ENCODE results near the gene GFM1.

Gene GFM1

DNA sequence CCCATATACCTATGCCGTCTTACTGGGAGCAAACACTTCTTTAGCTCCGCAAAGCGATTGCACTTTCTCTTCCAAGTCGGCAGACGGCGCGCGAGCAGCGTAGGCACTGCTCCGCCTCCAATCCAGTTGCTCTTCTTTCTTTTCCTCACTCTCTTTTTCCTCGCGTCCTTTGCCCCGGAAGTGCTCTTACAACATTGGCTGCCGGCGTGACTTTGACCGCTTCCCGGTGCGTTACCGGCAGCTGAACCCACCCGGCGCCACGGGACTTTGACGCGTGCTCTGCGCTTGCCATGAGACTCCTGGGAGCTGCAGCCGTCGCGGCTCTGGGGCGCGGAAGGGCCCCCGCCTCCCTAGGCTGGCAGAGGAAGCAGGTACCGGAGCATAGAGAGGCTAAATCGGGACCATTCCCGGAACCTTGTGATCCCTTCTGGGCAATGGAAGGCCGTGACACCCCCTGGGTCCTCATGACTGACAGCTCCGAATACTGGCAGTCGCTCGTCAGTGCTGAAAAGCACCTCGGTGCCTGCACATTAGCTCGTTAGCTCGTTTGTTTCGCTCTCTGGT, at the start of gene GFM1:
Gene GFM1 (plus strand): TSS at position 183 of the 564 bp plus-strand sequence. CDS start 108 bp downstream, at position 291.
- peak; percentile 96 for DNase-seq

DNA sequence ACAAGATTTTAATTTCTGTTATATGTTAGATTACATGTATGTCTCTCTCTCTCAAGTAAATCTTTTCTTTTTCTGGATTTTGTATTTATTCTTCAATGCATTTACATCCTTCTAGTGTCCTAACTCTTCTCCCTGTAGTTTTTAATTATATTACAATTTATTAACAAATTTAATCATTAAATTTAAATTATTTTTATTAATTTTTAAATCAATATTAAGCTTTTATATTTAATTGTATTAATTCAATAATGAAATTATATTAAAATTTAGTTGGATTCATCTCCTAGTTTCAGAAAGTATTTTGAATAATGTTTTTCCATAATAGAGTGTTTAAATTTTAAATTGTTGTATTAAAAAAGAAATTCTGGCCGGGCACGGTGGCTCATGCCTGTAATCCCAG, 43.5 kb upstream of the GFM1 start:
- DNase-seq, result no peak

DNA sequence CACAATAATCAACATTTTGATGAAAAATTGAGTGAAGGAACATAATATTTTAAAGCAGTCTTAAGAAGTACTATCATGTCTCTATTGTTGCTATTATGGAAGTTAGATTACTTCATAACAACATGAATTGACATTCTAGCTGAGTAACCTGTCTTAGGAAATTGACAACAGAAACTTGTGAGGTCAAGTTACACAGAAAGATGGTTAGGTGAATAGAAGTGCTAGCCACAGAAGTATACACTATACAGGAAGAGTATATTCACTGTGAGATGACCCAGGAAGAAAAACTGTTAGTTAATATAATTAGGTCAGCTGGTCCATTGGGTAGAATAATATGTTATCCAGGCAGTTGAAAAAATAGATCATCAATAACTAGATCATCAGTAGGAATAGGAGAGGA, 42.1 kb upstream of the GFM1 start:
- DNase-seq, result no peak

DNA sequence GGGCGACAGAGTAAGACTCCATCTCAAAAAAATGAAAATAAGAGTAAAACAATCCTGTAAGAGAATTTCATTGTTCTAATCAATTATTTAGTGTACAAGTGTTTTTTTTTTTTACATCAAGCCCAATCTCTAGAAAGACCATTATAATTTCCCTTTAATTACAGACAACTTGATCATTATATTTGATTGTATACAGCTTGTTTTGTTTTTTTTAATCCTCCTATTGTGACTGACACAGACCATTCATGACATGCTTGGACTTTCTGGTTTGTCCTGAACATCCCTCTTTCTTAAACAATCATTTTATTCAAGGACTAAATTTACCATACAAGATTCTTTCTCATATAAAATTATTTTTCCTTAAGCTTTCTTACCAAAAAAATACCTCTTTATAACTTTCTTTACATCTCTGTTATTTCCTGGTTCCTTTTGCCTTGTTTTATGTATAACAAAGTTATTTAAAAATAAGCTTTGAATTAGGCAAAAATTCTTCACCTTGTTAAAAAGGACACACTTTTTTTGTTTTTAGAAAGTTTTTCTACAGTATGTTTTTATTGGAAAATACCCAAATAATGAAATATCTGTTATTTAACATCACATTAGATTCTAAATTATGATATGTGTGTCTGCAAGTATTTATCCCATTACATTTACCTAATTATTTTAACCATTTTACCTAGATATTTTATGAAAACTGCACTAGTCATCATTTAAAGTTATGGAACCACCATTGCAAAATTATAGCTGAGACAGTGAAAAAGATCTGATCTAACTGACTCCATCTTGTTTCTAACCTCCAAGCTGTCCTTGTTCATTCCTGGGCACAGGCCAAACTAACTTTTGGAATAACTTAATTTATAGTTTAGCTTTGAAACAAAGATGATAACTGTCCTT, 26.1 kb upstream of the GFM1 start:
- DNase-seq, result no peak

DNA sequence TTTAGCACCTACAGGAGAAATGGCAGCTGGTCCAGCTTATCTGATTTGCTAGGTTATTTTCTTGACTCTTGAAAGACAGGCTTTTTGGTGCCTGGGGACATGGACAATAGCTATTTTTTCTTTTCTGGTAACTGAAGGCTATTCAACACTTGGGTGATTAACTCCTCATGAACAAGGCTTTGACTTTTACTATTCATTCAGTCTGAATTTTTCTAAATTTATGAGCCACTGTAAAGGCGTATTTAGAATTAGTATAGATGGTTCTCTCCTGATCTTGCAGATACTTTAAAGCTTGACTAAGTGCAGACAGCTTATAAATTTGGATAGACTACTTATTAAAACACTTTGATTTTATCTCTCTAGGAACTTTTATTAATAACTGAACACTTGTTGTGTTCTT, 18.4 kb upstream of the GFM1 start:
- no peak for DNase-seq

DNA sequence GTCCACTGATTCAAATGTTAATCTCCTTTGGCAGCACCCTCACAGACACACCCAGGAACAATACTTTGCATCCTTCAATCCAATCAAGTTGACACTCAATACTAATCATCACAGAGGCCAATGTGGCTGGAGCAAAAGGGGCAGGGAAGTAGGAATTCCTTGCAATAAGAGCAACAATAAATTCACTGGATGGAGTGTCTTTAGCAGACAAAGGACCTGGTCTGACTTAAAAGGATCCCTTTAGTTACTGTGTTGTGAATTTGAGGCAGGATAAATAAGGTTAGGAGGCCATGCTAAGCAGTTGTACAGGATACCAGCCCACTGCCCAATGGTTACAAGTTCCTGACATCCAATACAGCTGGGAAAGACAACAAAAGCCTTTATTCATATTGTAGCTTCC, 12.3 kb upstream of the GFM1 start:
- no peak for DNase-seq

DNA sequence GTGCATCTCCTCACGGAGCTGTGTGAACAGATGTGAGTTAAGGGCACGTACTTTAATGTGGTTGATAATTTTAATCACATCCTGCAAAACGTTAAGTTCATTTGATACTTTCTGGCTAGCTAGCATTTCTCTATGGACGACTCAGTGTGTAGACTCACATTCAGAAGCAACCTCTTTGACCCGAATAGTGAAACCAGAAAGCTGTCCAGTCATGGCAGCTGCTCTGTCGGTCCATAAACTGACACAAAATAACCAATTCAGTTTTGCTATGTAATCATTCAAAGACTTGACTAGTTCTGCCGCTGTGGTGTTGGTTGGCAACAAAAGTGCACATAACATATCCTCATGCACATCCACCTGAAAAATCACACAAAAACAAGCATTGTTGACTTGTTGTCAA, 3.7 kb upstream of the GFM1 start:
- no peak for DNase-seq

DNA sequence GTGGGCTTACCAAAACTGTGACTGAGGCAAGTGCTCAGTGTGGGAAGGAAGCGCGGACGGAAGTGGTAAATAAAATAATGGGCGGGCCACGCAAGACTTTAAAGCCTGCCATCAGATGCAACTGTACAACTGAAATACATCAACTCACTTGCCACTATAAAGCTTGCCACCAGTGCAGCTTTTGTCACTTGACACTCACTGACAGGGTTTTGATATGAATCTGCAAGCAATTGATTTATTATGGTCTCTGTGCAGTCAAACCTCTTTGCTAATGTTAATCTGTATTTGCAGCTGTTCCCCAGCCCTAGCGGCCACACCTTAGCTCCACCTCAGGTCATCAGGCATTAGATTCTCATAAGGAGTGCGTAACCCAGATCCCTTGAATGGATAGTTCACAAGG, 2.3 kb upstream of the GFM1 start:
- no peak for DNase-seq

DNA sequence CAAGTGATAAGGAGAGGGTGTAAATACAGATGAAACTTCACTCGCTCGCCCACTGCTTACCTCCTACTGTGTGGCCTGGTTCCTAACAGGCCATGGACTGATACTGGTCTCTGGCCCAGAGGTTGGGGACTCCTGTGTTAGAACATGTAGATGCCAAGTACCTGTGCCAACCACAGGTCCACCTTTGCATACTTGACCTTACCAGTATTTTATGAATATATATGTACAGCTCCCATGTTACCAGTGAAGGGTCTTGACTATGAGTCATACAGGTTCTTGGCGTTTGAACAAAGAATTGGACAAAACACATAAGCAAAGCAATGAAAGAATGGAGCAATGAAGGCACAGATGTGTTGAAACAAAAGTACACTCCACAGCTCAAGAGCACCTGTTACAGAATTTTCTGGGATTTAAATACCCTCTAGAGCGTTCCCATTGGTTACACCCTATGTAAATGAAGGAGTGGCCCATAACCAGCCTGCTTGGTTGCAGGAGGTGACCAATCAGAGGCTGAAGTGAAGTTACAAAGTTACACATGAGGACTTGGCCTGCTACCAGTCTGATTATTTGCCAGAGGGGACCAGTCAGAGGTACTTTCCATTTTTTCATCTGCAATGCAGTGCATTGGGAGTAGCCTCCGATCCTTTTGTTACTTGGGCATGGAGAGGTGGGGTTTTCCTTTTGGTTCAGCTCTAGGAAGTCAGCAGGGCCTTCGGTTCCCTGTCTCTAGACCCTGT, 1.7 kb upstream of the GFM1 start:
- DNase-seq, result no peak

DNA sequence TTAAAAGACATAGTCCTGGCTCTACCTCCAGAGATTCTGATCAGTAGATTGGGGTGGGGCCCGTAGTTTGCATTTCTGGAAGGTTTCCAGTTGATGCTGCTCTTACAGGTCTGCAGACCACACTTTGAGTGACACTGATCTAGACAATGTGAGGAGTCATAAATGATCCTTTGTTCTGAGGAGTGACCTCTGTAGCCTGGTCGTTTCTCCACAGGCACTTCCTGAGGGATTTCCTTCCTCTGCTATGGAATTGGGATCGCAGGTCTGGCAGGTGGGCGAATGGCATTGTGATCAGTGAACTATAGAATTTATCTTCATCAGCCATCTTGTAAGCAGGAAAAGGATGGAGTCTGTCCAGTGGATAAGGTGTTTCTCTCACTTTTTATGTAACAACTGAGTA, 5.5 kb downstream of the GFM1 start:
- no peak for DNase-seq

DNA sequence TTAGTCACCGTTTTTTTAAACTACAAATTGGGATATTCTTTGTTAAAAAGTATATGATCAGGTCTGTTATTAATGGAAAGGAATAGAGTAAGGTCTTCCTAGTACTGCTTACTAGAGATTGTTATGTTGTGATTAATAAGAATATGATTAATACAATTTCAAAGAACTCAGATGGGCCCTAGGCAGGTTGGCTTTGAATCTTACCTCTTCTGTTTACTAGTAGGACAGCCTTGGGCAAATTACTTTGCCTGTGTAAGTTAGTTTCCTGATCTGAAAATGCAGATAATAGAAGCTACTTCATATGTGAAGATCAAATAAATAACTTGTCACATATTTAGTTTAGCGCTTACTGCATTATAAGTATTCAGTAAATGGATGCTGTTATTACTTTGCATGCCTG, 6.9 kb downstream of the GFM1 start:
- no peak for DNase-seq

DNA sequence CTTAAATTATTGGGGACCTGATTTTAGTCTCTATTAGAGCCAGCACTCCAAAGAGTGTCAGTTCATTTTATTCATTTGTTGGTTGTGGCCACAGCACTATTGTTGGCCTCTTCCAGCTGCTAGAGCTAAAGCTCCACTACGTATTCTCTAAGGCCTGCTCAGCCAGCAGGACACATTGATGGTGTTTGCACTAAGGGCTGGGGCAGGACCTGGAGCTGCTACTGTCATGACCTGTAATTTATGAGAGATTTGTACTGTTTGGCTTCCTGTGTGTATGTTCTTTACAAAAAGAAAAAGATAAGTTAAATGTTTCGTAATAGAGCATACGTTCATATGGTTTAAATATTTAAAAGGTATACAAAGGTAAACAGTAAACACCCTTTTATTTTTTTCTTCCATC, 8.1 kb downstream of the GFM1 start:
- DNase-seq, result no peak

DNA sequence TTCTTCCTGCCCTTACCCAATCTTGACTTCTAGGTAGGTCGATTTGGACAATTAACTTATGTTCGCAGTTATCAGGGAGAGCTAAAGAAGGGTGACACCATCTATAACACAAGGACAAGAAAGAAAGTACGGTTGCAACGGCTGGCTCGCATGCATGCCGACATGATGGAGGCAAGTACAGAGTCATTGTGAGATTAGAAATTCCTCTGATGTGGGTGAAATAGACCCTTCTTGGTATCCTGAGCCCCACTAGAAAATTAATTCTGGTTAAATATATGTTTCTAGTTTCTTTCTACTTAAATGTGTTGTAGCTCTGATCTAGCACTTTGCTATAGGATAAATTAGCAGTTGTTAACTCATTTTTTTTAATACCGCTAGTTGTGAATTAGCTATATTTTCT, 14.6 kb downstream of the GFM1 start:
- no peak for DNase-seq

DNA sequence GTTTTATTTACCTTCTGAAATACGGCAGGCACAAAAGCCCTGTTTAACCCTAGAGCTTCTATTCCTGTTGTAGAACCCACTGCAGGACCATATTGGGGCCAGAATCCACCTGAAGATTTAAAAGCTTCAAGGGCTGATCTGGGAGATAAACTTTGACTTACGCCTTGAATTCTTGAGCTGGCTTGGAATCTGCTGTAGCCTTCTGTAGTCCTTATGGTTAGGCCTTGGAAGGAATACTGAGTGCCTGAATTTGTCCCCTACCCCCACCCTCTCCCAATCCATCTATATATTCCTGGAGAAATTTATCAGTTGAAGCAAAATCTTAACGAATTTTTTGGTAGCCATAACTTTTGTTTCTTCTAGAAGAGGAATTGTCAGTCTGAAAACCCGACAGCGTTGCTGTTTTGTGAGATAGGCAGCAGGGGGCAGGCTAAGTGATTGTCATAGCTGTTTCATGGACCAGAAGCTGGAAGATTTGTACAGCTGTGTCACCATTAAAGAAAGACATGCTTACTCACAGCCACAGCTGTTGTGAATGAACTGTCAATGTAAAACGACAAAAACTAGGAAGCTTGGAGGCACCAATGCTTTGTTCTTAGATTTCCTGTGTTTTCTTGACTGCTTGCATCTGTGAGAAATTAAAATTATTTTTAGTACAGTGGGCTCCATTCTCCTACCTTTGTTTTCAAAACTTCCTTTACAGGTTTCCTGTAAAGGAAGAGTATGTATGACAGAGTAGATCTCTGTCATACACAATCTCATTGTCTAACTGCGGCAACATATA, 15.3 kb downstream of the GFM1 start:
- peak; percentile 67 for DNase-seq

DNA sequence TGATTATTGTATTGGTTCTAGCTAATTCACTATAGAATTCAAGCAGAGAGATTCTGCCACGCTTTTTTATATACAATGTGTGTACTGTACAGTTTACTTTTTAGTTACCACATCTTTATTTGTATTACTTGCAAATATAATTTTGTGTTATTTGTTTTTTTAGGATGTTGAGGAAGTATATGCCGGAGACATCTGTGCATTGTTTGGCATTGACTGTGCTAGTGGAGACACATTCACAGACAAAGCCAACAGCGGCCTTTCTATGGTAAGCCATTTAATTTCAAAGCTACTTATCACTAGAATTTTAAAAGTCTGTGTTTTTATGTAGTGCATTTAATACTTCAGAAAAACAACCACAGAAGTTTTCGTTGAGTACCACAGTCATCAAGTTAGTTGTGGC, 16.4 kb downstream of the GFM1 start:
- no peak for DNase-seq

DNA sequence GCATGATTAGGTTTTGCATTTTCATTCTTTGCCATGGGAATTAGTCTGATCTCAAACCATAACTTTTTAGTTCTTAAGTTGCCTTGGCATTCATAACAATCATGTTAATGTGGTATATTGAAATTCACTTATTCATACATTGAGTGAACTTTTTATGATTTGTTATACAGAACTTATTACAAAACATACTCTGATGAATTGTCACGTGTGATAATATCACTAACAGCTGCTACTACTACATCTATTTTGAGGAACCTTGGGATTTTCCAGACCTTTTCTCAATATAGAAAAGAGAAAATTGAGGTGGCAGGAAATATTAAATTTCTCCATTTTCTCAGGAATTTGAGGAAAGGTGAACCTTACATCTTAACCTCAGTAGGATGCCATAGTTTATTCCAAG, 18.9 kb downstream of the GFM1 start:
- DNase-seq, result no peak

DNA sequence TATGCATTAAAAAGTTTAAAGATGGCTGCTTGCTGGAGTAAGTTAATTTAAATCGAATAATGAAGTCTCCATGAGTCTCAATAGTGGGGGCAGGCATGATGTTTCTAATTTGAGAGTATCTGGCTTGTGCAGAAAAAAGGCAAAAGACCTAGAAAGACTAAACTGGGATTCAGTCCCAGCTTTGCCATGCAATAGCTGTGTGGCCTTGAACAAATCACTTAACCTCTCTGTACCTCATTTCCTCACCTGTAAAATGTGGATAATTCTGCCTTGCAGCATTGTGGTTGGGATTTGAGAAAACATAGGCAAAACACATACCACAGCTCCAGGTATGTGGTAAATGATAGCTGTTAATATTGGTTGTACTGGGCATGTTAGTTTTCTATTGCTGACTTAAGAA, 19.5 kb downstream of the GFM1 start:
- no peak for DNase-seq

DNA sequence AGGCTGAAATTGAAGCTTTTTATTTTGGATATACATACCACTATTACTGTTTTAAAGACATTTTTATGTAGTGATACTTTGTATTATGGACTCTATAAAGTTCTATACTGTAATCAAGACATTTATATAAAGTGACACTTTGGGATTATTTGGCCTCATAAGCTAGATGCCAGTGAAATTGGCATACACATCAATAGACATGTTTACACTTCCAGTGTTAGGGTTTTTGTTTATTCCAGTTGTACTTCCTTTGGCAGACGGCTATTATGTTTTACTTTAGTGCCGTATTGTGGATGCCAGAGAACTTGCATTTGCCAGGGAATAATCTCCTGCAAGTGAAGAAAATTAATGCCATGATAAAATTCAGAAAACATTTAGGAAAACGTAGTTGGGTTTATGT, 22.1 kb downstream of the GFM1 start:
- DNase-seq, result no peak

DNA sequence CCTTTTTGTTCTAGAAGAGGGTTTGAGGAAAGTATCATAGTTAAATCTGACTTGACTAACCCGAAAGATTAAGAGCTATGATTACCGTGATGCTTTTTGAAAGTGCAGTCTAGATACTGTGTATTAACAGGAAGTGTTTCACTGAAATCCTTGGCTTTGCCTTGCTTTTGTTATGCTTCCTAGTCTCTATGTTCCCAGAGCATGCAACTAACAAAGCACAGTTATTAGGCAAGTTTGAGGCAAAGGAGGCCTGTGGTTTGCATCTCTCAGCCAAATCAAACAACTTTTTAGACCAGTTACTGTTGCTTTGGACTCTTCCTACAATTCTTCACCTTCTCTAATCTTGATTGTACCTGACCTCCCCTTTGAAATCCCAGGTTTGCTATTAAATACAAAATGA, 24.2 kb downstream of the GFM1 start:
- DNase-seq, result no peak

DNA sequence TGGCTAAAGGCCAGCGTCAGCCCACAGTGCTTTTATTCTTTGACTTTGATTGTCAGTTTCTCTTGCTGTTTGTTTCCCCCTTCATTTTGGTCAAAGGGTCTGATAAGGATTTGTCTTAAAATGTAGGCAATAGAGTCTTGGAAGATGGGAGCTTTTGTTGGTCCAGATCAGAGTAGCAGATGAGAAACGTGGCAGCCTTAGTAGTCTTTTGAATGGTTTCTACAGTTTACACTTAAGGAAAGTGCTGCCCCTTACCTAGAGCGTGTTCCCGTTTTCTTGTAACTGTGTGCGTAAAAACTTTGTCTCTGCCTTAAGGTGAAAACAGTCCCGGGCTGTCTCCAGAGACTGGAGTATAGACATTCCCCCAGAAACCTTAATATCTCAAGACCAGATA, 27.5 kb downstream of the GFM1 start:
- DNase-seq, result no peak

DNA sequence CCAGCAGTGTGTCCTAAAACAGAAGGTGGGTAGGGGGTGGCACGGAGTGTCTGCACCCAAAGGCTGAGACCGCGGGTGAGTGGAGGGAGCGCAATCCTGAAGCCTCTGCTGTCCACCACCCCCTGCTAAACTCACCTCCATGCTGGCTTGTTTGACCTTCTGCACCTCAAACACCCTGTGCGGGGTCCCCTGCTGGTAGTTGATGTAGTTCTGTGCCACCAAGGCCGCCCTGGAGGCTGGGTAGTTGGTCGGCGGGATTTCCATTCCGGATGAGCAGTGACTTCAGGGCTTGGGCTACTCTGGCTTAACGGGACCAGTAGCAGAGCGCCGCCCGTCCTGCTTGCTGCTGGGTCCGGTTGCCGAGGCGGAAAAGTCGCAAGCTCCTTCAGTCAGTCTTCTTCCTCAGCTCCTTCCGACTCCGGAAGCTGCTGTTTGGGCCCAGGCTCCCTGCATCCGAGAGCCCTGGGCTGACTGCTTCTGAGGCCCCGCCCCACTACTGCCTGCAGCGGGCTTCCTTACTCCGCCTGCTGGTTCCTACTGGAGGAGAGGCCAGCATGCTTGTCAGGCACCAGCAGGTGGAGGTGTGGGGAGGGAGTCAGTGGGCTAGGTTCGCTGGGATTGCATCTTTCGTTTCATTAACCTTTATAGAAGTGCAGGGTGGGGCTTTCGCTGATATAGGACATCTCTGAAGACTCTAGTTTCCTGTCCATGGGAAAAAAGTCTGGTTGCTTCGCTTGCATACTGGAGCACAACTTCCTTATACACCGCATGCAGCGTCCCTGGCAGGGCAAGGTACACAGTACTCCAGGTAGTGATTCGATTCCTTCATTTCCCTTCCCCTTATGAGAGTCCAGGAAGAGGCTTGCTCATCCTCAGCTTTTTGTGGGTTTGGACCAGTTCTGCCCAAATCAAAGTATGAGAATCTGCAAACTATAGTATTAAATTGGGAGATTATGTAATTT, 28.2 kb downstream of the GFM1 start, which contains the start of gene LXN:
Gene LXN (minus strand): TSS at position 434 of the 962 bp plus-strand sequence. CDS start 170 bp downstream, at position 264.
- DNase-seq, result peak; percentile 90

DNA sequence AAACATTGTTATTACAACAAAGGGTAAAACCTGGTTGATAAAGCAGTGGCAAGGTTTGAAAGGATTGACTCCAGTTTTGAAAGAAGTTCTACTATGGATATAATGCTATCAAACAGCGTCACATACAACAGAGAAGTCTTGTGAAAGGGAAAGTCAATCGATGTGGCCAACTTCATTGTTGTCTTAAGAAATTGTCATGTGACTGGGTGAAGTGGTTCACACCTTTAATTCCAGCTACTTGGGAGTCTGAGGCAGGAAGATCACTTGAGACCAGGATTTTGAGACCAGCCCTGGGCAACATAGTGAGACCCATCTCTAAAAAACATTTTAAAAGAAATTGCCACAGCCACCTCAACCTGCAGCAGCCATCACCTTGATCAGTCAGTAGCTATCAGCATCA, 34.4 kb downstream of the GFM1 start:
- no peak for DNase-seq
